H9 (cell line): ENCODE data around the gene ABCA7. TPM values are rescaled to one million over a fixed set of nuclear protein-coding genes. Genes with fewer than 3 reads are reported as not detected.

Experiments used
- DNase-seq: peaks from one replicate; pipeline ENCODE4 v3.0.0-alpha.2; 2017
- H2AFZ ChIP-seq: one replicate; pipeline ENCODE4 v1.6.1; 2013; ENCODE audit warnings: mild to moderate bottlenecking, low read length, control low read depth, moderate library complexity
- H2AK5ac ChIP-seq: 2 replicates; pipeline ENCODE4 v1.6.1; 2013; ENCODE audit warnings: low read length, control low read depth, mixed read lengths; ENCODE audit not compliant: insufficient read length
- H2BK120ac ChIP-seq: one replicate; pipeline ENCODE4 v1.6.1; 2013; ENCODE audit warnings: low read depth, mild to moderate bottlenecking, low read length, control low read depth, inconsistent platforms; ENCODE audit not compliant: poor library complexity, severe bottlenecking
- H2BK12ac ChIP-seq: 2 replicates; pipeline ENCODE4 v1.6.1; 2013; ENCODE audit warnings: low read length, control low read depth, mixed read lengths, low read depth; ENCODE audit not compliant: insufficient read length
- H2BK15ac ChIP-seq: 2 replicates; pipeline ENCODE4 v1.6.1; 2013; ENCODE audit warnings: low read depth, low read length, control low read depth
- H2BK20ac ChIP-seq: one replicate; pipeline ENCODE4 v1.6.1; 2013; ENCODE audit warnings: low read depth, mild to moderate bottlenecking, low read length, control low read depth, inconsistent platforms; ENCODE audit not compliant: poor library complexity, severe bottlenecking
- H2BK5ac ChIP-seq: 2 replicates; pipeline ENCODE4 v1.6.1; 2013; ENCODE audit warnings: low read length, control low read depth, mixed read lengths; ENCODE audit not compliant: insufficient read length
- H3K14ac ChIP-seq: 2 replicates; pipeline ENCODE4 v1.6.1; 2013; ENCODE audit warnings: low read length, control low read depth; ENCODE audit not compliant: insufficient read depth
- H3K18ac ChIP-seq: 2 replicates; pipeline ENCODE4 v1.6.1; 2013; ENCODE audit warnings: low read depth, mild to moderate bottlenecking, mixed read lengths, low read length, control low read depth; ENCODE audit not compliant: insufficient read length
- H3K23ac ChIP-seq: 2 replicates; pipeline ENCODE4 v1.6.1; 2013; ENCODE audit warnings: low read length, control low read depth, mixed read lengths, low read depth; ENCODE audit not compliant: insufficient read length
- H3K23me2 ChIP-seq: 2 replicates; pipeline ENCODE4 v1.6.1; 2013; ENCODE audit warnings: low read depth, mild to moderate bottlenecking, mixed read lengths, low read length, control low read depth; ENCODE audit not compliant: insufficient read length, poor library complexity, severe bottlenecking
- H3K27ac ChIP-seq: 2 replicates; pipeline ENCODE4 v1.5.1; 2013; ENCODE audit warnings: low read length, control low read depth, mixed read lengths, low read depth; ENCODE audit not compliant: insufficient read length
- H3K27me3 ChIP-seq: 2 replicates; pipeline ENCODE4 v1.6.1; 2013; ENCODE audit warnings: low read length, control low read depth, inconsistent platforms; ENCODE audit not compliant: insufficient read depth
- H3K4ac ChIP-seq: 2 replicates; pipeline ENCODE4 v1.6.1; 2013; ENCODE audit warnings: low read depth, mild to moderate bottlenecking, control low read depth, inconsistent platforms, low read length, moderate library complexity
- H3K4me1 ChIP-seq: 2 replicates; pipeline ENCODE4 v1.6.1; 2013; ENCODE audit warnings: low read length, control low read depth, inconsistent platforms; ENCODE audit not compliant: insufficient read depth
- H3K4me2 ChIP-seq: 2 replicates; pipeline ENCODE4 v1.6.1; 2013; ENCODE audit warnings: low read length, control low read depth, mixed read lengths; ENCODE audit not compliant: insufficient read length, insufficient read depth
- H3K56ac ChIP-seq: 2 replicates; pipeline ENCODE4 v1.6.1; 2013; ENCODE audit warnings: low read depth, mild to moderate bottlenecking, mixed read lengths, low read length, control low read depth; ENCODE audit not compliant: insufficient read length
- H3K79me1 ChIP-seq: 2 replicates; pipeline ENCODE4 v1.6.1; 2013; ENCODE audit warnings: low read depth, mild to moderate bottlenecking, moderate library complexity, low read length, control low read depth, inconsistent platforms; ENCODE audit not compliant: insufficient read depth, poor library complexity, severe bottlenecking
- H3K79me2 ChIP-seq: 2 replicates; pipeline ENCODE4 v1.6.1; 2013; ENCODE audit warnings: low read length, control low read depth, inconsistent platforms; ENCODE audit not compliant: insufficient read depth
- H3K9ac ChIP-seq: 2 replicates; pipeline ENCODE4 v1.6.1; 2013; ENCODE audit warnings: low read length, control low read depth, mixed read lengths; ENCODE audit not compliant: insufficient read length; ENCODE audit errors: extremely low read depth
- H3K9me3 ChIP-seq: one replicate; pipeline ENCODE4 v1.6.1; 2013; ENCODE audit warnings: low read depth, low read length, inconsistent platforms; ENCODE audit not compliant: control insufficient read depth
- H3T11ph ChIP-seq: one replicate; pipeline ENCODE4 v1.6.1; 2013; ENCODE audit warnings: mild to moderate bottlenecking, low read length, control low read depth, inconsistent platforms
- H4K20me1 ChIP-seq: one replicate; pipeline ENCODE4 v1.6.1; 2013; ENCODE audit not compliant: control insufficient read depth, insufficient read length, insufficient read depth
- H4K5ac ChIP-seq: 2 replicates; pipeline ENCODE4 v1.6.1; 2013; ENCODE audit warnings: low read depth, mild to moderate bottlenecking, mixed read lengths, low read length, control low read depth; ENCODE audit not compliant: insufficient read length
- H4K8ac ChIP-seq: replicated peaks from 2 replicates; pipeline ENCODE4 v1.6.1; 2013; ENCODE audit warnings: low read length, control low read depth, mixed read lengths, low read depth; ENCODE audit not compliant: insufficient read length
- H4K91ac ChIP-seq: 2 replicates; pipeline ENCODE4 v1.6.1; 2013; ENCODE audit warnings: low read depth, mild to moderate bottlenecking, moderate library complexity, mixed read lengths, low read length, control low read depth; ENCODE audit not compliant: insufficient read length
- H3K27ac Mint-ChIP-seq, 3 experiments: 2 replicates in 2 of 3; 3 replicates in 1 of 3; pipeline ENCODE4 v1.8.0; 2020 to 2021; ENCODE audit warnings: mixed read lengths in 3 of 3, mild to moderate bottlenecking in 1 of 3, moderate library complexity in 1 of 3
- H3K27me3 Mint-ChIP-seq: 2 replicates; pipeline ENCODE4 v1.8.0; 2021; ENCODE audit warnings: low read depth, mild to moderate bottlenecking, moderate library complexity, mixed read lengths
- H3K36me3 Mint-ChIP-seq, 3 experiments: 2 replicates in 2 of 3; 3 replicates in 1 of 3; pipeline ENCODE4 v1.8.0; 2020 to 2021; ENCODE audit warnings: low read depth in 3 of 3, mixed read lengths in 3 of 3; ENCODE audit not compliant: insufficient read depth in 1 of 3
- H3K4me1 Mint-ChIP-seq, 2 experiments: 2 replicates each; pipeline ENCODE4 v1.8.0; 2020; ENCODE audit warnings: mixed read lengths in 2 of 2
- H3K4me3 Mint-ChIP-seq, 2 experiments: 2 replicates in 1 of 2; 3 replicates in 1 of 2; pipeline ENCODE4 v1.8.0; 2020 to 2021; ENCODE audit warnings: mild to moderate bottlenecking in 2 of 2, mixed read lengths in 2 of 2, moderate library complexity in 1 of 2
- H3K9me3 Mint-ChIP-seq, 2 experiments: 2 replicates in 1 of 2; 3 replicates in 1 of 2; pipeline ENCODE4 v1.8.0; 2020; ENCODE audit warnings: mild to moderate bottlenecking in 2 of 2, mixed read lengths in 2 of 2, moderate library complexity in 1 of 2
- WGBS: extraction: QIAGEN DNeasy Blood & Tissue Kit; methylation state at CpG from one replicate; pipeline ENCODE4 v1.1.7; 2013; ENCODE audit warnings: missing lambda C conversion rate, low lambda C conversion rate, mixed read lengths; ENCODE audit not compliant: insufficient read length; ENCODE audit errors: extremely low coverage; 5-methylcytosine and 5-hydroxymethylcytosine counted together
- total RNA-seq: library from RNA; stranded (reverse); gene quantifications from 2 replicates; pipeline ENCODE4 v1.2.1, GENCODE V29; 2021
- TF ChIP-seq, protein P1 (sequence below): fragments of 200-600 bp; sonication (generic); conservative IDR thresholded peaks from 3 replicates; pipeline ENCODE4 v1.8.0; 2021; ENCODE audit warnings: antibody characterized with exemption, mild to moderate bottlenecking

ABCA7 gene
- total RNA-seq, 1 experiment from 2014 or later, result 34.6 TPM

DNA sequence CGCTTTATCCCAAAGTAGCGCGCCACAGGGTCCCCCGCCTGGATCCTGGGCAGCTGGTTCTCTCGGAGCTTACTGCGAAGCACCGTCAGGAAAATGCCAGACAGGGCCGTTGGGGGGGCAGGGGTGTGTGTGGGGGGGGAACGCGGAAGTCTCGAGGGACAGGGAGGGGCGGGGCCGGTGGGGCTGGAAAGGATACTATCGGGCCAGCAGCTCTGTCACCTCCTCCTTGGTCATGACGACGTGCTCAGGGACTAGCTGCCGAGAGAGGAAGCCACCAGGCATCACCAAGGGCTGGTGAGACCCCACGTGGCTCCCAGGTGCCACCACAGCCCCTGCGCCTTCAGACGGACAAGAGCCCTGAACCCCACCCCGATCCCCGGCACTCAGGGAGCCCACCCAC, 50.0 kb downstream of the ABCA7 start:
- Histone ChIP-seq H2AFZ (no peak overlapping the region), H3K79me2 (peaks cover 12% of the 10 kb centered on the region; the same call in 1 of the 2 replicates), H2BK15ac (no peak overlapping the region), H3K14ac (no peak overlapping the region), H2BK5ac (no peak overlapping the region), H4K8ac (no peak overlapping the region), H4K91ac (no peak overlapping the region), H2BK20ac (no peak overlapping the region), H3K27ac (no peak overlapping the region), H4K5ac (no peak overlapping the region), H3K9me3 (no peaks in the 10 kb centered on the region), H3K23me2 (peaks cover 7% of the 10 kb centered on the region), H3K56ac (no peak overlapping the region), H2BK12ac (no peak overlapping the region), H3K9ac (no peak overlapping the region), H3K23ac (no peak overlapping the region), H2BK120ac (no peak overlapping the region), H3K18ac (no peak overlapping the region), H3K27me3 (no peaks in the 10 kb centered on the region), H2AK5ac (no peak overlapping the region), H4K20me1 (no peaks in the 10 kb centered on the region), H3K79me1 (peaks cover 11% of the 10 kb centered on the region), H3T11ph (no peak overlapping the region), H3K4me2 (no peak overlapping the region), H3K4ac (no peak overlapping the region), H3K4me1 (no peaks in the 10 kb centered on the region; the same call in 1 of the 2 replicates)
- TF ChIP-seq, protein P1, sequence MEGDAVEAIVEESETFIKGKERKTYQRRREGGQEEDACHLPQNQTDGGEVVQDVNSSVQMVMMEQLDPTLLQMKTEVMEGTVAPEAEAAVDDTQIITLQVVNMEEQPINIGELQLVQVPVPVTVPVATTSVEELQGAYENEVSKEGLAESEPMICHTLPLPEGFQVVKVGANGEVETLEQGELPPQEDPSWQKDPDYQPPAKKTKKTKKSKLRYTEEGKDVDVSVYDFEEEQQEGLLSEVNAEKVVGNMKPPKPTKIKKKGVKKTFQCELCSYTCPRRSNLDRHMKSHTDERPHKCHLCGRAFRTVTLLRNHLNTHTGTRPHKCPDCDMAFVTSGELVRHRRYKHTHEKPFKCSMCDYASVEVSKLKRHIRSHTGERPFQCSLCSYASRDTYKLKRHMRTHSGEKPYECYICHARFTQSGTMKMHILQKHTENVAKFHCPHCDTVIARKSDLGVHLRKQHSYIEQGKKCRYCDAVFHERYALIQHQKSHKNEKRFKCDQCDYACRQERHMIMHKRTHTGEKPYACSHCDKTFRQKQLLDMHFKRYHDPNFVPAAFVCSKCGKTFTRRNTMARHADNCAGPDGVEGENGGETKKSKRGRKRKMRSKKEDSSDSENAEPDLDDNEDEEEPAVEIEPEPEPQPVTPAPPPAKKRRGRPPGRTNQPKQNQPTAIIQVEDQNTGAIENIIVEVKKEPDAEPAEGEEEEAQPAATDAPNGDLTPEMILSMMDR, result no peak
- H3K9me3 Mint-ChIP-seq, result no peaks in the 10 kb centered on the region
- H3K36me3 Mint-ChIP-seq, result peaks cover 13 to 53% (median 41%) of the 10 kb centered on the region in 3 experiments; a peak in 6 of 7 replicates
- no CpG with 5 or more reads among the region's 22 CpGs for WGBS
- peaks cover 0 to 12% of the 10 kb centered on the region in 2 experiments; a peak in 3 of 4 replicates for H3K4me1 Mint-ChIP-seq
- no peak overlapping the region for H3K27ac Mint-ChIP-seq
- H3K4me3 Mint-ChIP-seq, result no peak overlapping the region
- H3K27me3 Mint-ChIP-seq, result no peaks in the 10 kb centered on the region
- no peak for DNase-seq
